22Rv1 (cell line): ENCODE measurements around the gene CHSY1.

ENCODE experiments used
- H3K27ac ChIP-seq: fragments of 450-650 bp; 2 replicates; pipeline ENCODE4 v1.5.1; 2017
- ZFX ChIP-seq: fragments of 450-650 bp; IDR thresholded peaks from 2 replicates; pipeline ENCODE4 v1.6.1; 2017; ENCODE audit warnings: antibody characterized with exemption, borderline replicate concordance
- TF ChIP-seq, protein P1 (sequence below): fragments of 450-650 bp; IDR thresholded peaks from 2 replicates; pipeline ENCODE4 v1.5.1; 2017; ENCODE audit warnings: mild to moderate bottlenecking

Gene CHSY1

DNA sequence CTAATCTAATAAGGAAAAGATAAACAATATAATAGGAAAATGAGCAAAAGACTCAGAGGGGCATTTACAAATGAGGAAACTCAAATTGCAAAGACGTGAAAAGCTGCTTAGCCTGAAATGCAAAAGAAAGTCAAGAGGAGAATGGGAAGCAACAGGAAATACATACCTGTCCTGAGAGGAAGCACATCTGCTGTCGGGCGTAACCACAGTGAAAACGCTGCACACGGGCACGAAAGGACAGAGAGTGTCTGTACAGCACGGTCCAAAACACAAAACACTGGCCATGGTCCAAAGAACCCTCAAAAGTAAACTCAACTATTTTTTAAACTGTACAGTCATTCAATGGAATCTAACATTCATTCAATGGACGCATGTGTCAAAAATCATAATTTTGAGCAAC, 100.6 kb downstream of the CHSY1 start:
- TF ChIP-seq, protein P1, sequence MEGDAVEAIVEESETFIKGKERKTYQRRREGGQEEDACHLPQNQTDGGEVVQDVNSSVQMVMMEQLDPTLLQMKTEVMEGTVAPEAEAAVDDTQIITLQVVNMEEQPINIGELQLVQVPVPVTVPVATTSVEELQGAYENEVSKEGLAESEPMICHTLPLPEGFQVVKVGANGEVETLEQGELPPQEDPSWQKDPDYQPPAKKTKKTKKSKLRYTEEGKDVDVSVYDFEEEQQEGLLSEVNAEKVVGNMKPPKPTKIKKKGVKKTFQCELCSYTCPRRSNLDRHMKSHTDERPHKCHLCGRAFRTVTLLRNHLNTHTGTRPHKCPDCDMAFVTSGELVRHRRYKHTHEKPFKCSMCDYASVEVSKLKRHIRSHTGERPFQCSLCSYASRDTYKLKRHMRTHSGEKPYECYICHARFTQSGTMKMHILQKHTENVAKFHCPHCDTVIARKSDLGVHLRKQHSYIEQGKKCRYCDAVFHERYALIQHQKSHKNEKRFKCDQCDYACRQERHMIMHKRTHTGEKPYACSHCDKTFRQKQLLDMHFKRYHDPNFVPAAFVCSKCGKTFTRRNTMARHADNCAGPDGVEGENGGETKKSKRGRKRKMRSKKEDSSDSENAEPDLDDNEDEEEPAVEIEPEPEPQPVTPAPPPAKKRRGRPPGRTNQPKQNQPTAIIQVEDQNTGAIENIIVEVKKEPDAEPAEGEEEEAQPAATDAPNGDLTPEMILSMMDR = no peak
- no peak for TF ChIP-seq ZFX
- H3K27ac ChIP-seq = no peak overlapping the region

DNA sequence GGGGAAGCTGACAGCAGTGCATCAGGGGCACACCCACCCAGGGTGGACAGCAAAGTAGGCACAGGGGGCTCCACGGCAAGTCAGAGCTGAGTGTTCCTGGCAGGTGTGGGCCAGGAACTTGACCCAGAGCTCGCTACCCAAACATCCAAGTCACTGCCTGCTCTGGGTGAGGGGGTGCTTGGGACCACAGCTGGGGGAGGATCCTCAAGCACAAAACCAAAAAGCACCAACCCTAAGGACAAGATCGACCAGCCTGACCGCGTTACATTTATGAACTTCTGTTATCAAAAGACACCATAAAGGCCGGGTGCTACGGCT, 101.2 kb downstream of the CHSY1 start:
- no peak overlapping the region for H3K27ac ChIP-seq
- TF ChIP-seq ZFX = no peak
- TF ChIP-seq, protein P1 = no peak

DNA sequence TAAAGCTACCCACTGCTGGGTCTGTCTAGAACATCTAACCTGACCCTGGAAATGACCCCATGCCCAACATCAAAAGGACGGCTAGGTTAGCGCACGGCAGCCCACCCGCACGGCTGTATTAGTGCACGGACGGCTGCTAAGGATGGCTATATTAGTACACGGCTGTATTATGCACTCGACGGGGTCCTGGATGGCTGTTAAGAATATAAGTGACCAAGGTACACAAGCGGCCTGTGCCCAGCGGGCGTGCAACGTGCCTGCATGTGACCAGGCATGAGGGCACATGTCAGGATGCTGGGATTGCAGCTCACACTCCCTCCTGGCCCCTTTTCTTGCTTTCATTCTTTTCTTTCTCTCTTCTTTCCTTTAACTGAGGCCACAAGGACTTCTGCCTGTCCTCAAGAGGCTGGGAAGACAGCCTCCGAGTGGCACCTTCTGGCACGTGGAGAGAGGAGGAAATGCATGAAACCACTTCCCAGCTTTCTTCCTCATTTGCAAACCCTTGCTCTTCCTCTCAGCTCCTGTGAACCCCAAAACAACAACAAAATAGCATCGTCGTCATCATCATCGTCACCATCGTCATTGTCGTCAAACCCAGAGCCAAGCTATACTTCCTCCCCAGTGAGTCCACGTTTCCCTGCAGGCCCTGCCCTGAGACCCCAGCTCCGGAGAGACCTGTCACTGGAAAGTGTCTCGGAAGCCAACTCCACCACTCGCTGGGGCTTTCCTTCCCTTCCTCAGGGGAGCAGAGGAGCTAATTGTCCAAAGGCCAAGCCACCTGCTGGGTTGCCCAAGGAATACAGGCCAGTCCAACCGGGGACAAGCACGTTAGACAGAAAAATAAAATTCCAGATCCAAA, 101.8 kb downstream of the CHSY1 start:
- no peak for TF ChIP-seq ZFX
- TF ChIP-seq, protein P1 = no peak
- H3K27ac ChIP-seq = no peak overlapping the region

DNA sequence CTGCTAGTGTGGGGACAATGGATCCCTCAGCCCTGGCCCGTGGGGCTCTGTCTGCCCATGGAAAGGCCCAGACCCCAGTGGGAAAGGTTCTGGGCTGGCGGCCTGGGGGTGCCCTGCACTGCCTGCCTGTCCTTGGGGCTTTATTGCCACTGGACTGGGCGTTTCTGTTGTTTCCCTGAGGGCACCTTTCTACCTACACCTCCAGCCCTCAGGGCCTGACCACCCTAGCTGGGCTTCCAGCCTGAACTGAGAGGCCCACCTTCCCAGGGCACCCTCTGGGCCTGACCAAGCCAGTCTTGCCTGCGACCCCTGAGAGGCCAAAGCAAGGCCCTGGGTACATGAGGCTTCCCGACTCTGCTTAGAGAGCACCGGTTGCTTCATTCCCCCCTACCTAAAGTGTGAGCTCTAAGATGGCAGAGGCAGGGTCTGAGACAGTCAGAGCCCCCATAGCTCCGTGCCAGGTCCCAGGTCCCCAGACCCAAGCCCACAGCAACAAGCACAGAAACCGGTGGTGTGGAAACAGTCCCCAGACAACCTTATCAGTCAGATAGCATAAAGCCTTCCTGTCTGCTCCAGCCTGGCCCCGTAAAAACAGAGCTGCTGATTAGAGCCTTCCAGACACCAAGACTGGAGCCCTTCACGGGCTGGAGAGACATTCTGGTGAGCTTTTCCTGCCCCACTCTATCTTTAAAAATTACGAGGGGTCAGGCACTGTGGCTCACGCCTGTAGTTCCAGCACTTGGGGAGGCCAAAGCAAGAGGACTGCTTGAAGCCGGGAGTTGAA, 102.8 kb downstream of the CHSY1 start:
- TF ChIP-seq, protein P1 = no peak
- TF ChIP-seq ZFX = no peak
- H3K27ac ChIP-seq = no peak overlapping the region

DNA sequence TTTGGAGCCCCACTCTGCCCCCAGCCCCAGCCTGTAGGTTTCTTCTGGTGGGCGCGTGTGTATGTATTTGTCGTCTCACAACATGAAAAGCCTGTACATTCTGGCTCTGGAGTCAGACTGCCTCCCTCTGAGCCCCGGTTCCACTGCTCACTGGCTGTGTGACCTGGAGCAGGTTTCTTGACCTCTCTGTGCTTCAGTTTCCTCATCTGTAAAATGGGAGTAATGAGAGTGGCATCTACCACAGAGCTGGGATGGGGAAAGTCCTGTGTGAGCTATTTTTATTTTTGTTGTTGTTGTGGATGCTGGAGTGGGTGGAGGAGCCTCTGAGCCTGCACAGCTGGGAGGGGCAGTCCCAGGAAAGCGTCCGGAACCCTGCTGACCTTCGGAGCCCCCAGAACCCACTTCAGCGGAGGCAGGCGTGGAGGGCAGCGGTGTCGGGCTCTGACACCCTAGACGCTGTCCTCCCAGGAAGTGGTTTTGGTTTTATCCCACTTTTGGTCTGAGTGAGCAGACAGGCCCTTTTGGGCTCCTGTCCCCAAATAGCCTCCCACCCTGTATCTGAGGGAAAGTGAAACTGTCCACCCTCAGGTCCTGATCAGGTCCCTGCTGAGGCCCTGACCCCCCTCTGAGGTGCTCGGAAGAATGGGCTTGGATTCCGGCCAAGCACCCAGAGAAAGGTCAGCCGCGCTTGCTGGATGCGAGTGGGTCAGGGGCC, 103.5 kb downstream of the CHSY1 start:
- H3K27ac ChIP-seq = no peak overlapping the region
- TF ChIP-seq ZFX = no peak
- TF ChIP-seq, protein P1 = no peak

DNA sequence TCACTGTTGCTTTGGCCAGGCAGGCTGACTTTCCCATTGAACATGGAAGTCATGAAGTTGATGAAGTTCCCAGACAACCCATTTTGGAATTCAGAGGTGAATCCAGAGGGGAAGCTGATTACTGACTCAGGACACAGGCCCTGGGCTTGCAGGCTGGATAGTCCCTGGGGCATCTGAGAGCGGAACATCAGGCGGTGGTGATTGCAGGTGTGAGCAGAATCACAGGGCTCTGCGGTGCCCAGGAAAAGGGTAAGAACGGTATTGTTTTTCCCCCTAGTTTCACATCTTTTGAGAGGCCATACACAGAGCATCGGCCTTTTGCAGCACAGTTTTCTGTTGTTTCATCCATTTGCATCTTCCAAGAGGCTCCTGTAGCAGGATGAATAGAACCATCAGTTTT, 104.7 kb downstream of the CHSY1 start:
- no peak for TF ChIP-seq ZFX
- TF ChIP-seq, protein P1 = no peak
- H3K27ac ChIP-seq = no peak overlapping the region
